ENCODE data around the gene EMILIN2.
A peak's percentile ranks its signal among the peaks of the same experiment; 100 is the strongest.

The EMILIN2 gene

GRCh38 chr18:2905854-2906703 is 59.3 kb downstream of the EMILIN2 start:
- peak; percentile 76 to 79 for DNase-seq (ENCODE audit: low read depth in 1 of 2, low spot score in 1 of 2)
- peak overlapping the region; percentile 49 for H3K4me3 ChIP-seq (replicated peaks; ENCODE audit: insufficient read depth, low read length)
- peak; percentile 64 for TF ChIP-seq REST (IDR thresholded peaks at IDR 0.05; ENCODE audit: insufficient replicate concordance, low read depth)
- TF ChIP-seq CTCF (IDR thresholded peaks at IDR 0.05; ENCODE audit: insufficient read depth, low read length) = no peak
- TF ChIP-seq POLR2AphosphoS5 (IDR thresholded peaks at IDR 0.05; ENCODE audit: low read depth) = peak; percentile 83
- TF ChIP-seq SPI1 (IDR thresholded peaks at IDR 0.05; ENCODE audit: borderline replicate concordance, low read depth) = no peak
- TF ChIP-seq GABPA (IDR thresholded peaks at IDR 0.05; ENCODE audit: low read depth) = peak; percentile 78
- no peaks in the 10 kb centered on the region for H3K27me3 ChIP-seq (ENCODE audit: insufficient read depth, poor library complexity, severe bottlenecking)
- peak overlapping the region; percentile 75 for H3K27ac ChIP-seq (replicated peaks)

GRCh38 chr18:2906704-2907549 is 60.1 kb downstream of the EMILIN2 start:
- H3K4me3 ChIP-seq (replicated peaks; ENCODE audit: insufficient read depth, low read length) = peak overlapping the region; percentile 49
- H3K27me3 ChIP-seq (ENCODE audit: insufficient read depth, poor library complexity, severe bottlenecking) = no peaks in the 10 kb centered on the region
- peak overlapping the region; percentile 75 for H3K27ac ChIP-seq (replicated peaks)
- peak; percentile 39 to 53 for DNase-seq (ENCODE audit: low read depth in 1 of 2, low spot score in 1 of 2)
- TF ChIP-seq POLR2AphosphoS5 (IDR thresholded peaks at IDR 0.05; ENCODE audit: low read depth) = no peak; the same call in 1 of the 2 replicates
- TF ChIP-seq REST (IDR thresholded peaks at IDR 0.05; ENCODE audit: insufficient replicate concordance, low read depth) = no peak
- TF ChIP-seq SPI1 (IDR thresholded peaks at IDR 0.05; ENCODE audit: borderline replicate concordance, low read depth) = no peak
- TF ChIP-seq GABPA (IDR thresholded peaks at IDR 0.05; ENCODE audit: low read depth) = no peak
- peak; percentile 3 for TF ChIP-seq CTCF (IDR thresholded peaks at IDR 0.05; ENCODE audit: insufficient read depth, low read length)

GRCh38 chr18:2907550-2908135 is 60.8 kb downstream of the EMILIN2 start:
- TF ChIP-seq SPI1 (IDR thresholded peaks at IDR 0.05; ENCODE audit: borderline replicate concordance, low read depth) (peak; percentile 19; the same call in 1 of the 2 replicates), POLR2AphosphoS5 (IDR thresholded peaks at IDR 0.05; ENCODE audit: low read depth) (no peak)
- peak overlapping the region; percentile 49 for H3K4me3 ChIP-seq (replicated peaks; ENCODE audit: insufficient read depth, low read length)
- peak; percentile 62 to 63 for DNase-seq (ENCODE audit: low read depth in 1 of 2, low spot score in 1 of 2)
- H3K27me3 ChIP-seq (ENCODE audit: insufficient read depth, poor library complexity, severe bottlenecking) = no peaks in the 10 kb centered on the region
- peak overlapping the region; percentile 40 for H3K27ac ChIP-seq (replicated peaks)

All from HL-60 (cell line).